Adipocyte (in vitro differentiated cells): ENCODE measurements around the gene SPIB.

Experiments used
- DNase-seq: peaks from one replicate; pipeline ENCODE4 v3.0.0-alpha.2; 2015; ENCODE audit warnings: low read depth
- H3K27me3 ChIP-seq: replicated peaks from 2 replicates; pipeline ENCODE4 v1.7.0; 2013; ENCODE audit warnings: mild to moderate bottlenecking, low read length, moderate library complexity; ENCODE audit not compliant: control insufficient read depth, insufficient read depth
- H3K36me3 ChIP-seq: 2 replicates; pipeline ENCODE4 v1.7.0; 2013; ENCODE audit warnings: low read length, mild to moderate bottlenecking, moderate library complexity; ENCODE audit not compliant: control insufficient read depth, insufficient read depth, severe bottlenecking
- H3K4me1 ChIP-seq: 2 replicates; pipeline ENCODE4 v1.7.0; 2013; ENCODE audit warnings: mild to moderate bottlenecking, low read length, moderate library complexity; ENCODE audit not compliant: control insufficient read depth, insufficient read depth
- H3K4me3 ChIP-seq: 2 replicates; pipeline ENCODE4 v1.7.0; 2013; ENCODE audit warnings: mild to moderate bottlenecking, low read length, moderate library complexity
- H3K9ac ChIP-seq: 2 replicates; pipeline ENCODE4 v1.7.0; 2013; ENCODE audit warnings: mild to moderate bottlenecking, low read length, moderate library complexity
- H3K9me3 ChIP-seq: 2 replicates; pipeline ENCODE4 v1.7.0; 2013; ENCODE audit warnings: mild to moderate bottlenecking, low read length, moderate library complexity; ENCODE audit not compliant: control insufficient read depth

SPIB gene

GRCh38 chr19:50394017-50394416 lies 24.7 kb upstream of the SPIB start:
- Histone ChIP-seq H3K27me3 (no peaks in the 10 kb centered on the region), H3K36me3 (no peaks in the 10 kb centered on the region), H3K4me1 (no peaks in the 10 kb centered on the region), H3K9ac (no peak overlapping the region), H3K9me3 (no peaks in the 10 kb centered on the region), H3K4me3 (no peak overlapping the region)
- DNase-seq: no peak

DNA sequence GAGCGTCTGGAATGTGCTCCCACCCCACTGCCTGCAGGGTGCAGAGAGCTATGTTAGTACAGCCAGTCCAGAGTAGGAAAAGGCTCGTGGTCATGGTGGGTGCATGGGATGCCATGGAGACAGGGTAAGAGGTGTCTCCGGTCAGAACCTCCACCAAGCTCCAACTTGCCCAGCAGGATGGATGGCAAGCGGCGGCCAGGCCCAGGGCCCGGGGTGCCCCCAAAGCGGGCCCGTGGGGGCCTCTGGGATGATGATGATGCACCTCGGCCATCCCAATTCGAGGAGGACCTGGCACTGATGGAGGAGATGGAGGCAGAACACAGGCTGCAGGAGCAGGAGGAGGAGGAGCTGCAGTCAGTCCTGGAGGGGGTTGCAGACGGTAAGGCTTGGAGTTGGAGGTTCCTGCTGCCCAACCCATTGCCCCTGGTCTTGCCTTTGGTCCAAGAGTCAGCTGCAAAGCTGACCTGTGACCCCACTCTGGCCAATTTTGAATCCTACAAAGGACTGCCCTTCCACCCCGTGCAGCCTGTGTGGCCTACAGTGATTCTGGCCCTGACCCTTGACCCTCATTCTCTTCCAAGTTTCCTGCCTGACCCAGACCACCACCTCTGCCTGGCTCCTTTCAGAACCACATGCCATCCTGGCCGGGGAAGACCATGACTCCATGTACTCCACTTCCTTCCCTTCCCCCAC lies 19.9 kb upstream of the SPIB start:
- Histone ChIP-seq H3K4me3 (no peak overlapping the region), H3K9ac (no peak overlapping the region), H3K36me3 (no peaks in the 10 kb centered on the region), H3K27me3 (no peaks in the 10 kb centered on the region), H3K9me3 (no peaks in the 10 kb centered on the region), H3K4me1 (no peaks in the 10 kb centered on the region)
- no peak for DNase-seq

DNA sequence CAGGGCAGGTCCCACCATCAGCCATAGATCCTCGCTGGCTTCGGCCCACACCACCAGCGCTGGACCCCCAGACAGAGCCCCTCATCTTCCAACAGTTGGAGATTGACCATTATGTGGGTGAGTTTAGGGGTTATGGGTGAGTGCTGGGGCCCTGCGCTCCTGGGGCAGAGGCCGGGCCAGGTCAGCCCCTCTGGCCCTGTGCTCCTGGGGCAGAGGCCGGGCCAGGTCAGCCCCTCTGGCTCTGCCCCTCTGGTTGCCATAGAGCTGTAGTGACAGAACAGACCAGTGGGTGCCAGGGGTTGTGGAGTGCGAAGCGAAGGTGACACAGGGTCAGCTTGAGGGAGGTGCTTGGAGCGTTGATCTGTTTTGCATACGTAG lies 19.4 kb upstream of the SPIB start:
- Histone ChIP-seq H3K9ac (no peak overlapping the region), H3K36me3 (no peaks in the 10 kb centered on the region), H3K9me3 (no peaks in the 10 kb centered on the region), H3K27me3 (no peaks in the 10 kb centered on the region), H3K4me1 (no peaks in the 10 kb centered on the region), H3K4me3 (no peak overlapping the region)
- DNase-seq: no peak

GRCh38 chr19:50401605-50402450 lies 16.9 kb upstream of the SPIB start:
- H3K9me3 ChIP-seq: no peaks in the 10 kb centered on the region
- H3K36me3 ChIP-seq: no peaks in the 10 kb centered on the region
- no peak for DNase-seq
- H3K27me3 ChIP-seq: no peaks in the 10 kb centered on the region
- H3K4me1 ChIP-seq: no peaks in the 10 kb centered on the region
- no peak overlapping the region for H3K9ac ChIP-seq
- H3K4me3 ChIP-seq: no peak overlapping the region

- no peaks in the 10 kb centered on the region for H3K9me3 ChIP-seq
- H3K4me1 ChIP-seq: no peaks in the 10 kb centered on the region
- H3K36me3 ChIP-seq: no peaks in the 10 kb centered on the region
- H3K4me3 ChIP-seq: no peak overlapping the region
- no peak overlapping the region for H3K9ac ChIP-seq
- DNase-seq: no peak
- no peaks in the 10 kb centered on the region for H3K27me3 ChIP-seq
Observed at GRCh38 chr19:50402544-50403301, 16.0 kb upstream of the SPIB start.

DNA sequence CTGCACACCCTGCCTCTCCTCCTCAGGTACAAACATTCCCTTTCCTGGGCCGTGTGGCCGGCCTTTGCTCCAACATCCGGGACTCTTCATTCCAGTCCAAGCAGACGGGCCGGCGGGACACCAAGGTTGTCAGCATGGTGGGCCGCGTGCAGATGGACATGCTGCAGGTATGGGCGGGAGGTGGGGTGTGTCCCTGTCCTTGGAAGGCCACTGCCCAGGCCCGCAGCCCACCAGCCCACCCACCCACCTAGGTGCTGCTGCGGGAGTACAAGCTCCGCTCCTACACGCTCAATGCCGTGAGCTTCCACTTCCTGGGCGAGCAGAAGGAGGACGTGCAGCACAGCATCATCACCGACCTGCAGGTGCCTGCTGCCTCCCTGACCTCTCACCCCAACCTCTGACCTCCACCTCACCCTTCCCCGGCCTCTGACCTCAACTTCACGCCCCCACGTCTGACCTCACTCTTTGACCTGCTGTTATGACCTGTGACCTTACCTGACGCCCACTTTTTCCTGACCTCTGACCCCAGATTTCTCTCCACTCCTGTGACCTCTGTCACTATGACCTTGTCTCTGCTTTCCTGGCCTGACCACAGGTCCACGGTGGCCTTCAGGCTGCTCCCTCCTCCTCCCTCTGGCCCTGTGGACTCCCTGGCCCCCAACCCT lies 12.4 kb upstream of the SPIB start:
- H3K4me1 ChIP-seq: no peaks in the 10 kb centered on the region
- H3K4me3 ChIP-seq: no peak overlapping the region
- no peak overlapping the region for H3K9ac ChIP-seq
- H3K36me3 ChIP-seq: peaks cover 4% of the 10 kb centered on the region
- no peak for DNase-seq
- H3K9me3 ChIP-seq: no peaks in the 10 kb centered on the region
- no peaks in the 10 kb centered on the region for H3K27me3 ChIP-seq

DNA sequence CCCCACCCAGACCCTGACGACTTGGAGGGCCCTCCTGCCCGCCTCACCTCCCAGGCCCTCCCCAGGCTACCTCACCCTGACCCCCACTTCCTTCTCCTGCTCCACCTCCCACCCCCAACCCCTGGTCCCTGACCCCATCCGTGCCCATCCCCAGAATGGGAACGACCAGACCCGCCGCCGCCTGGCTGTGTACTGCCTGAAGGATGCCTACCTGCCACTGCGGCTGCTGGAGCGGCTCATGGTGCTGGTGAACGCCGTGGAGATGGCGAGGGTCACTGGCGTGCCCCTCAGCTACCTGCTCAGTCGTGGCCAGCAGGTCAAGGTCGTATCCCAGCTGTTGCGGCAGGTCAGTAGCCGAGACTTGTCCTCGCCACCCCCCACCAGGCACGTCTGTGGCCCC lies 11.9 kb upstream of the SPIB start:
- Histone ChIP-seq H3K9ac (no peak overlapping the region), H3K27me3 (no peaks in the 10 kb centered on the region), H3K4me1 (no peaks in the 10 kb centered on the region), H3K36me3 (peaks cover 4% of the 10 kb centered on the region), H3K9me3 (no peaks in the 10 kb centered on the region), H3K4me3 (no peak overlapping the region)
- DNase-seq: no peak

GRCh38 chr19:50409347-50409746 lies 9.4 kb upstream of the SPIB start:
- Histone ChIP-seq H3K36me3 (peaks cover 4% of the 10 kb centered on the region), H3K9me3 (no peaks in the 10 kb centered on the region), H3K4me1 (no peaks in the 10 kb centered on the region), H3K4me3 (no peak overlapping the region), H3K27me3 (no peaks in the 10 kb centered on the region), H3K9ac (no peak overlapping the region)
- no peak for DNase-seq

GRCh38 chr19:50410109-50410508 lies 8.6 kb upstream of the SPIB start:
- H3K36me3 ChIP-seq: peaks cover 4% of the 10 kb centered on the region
- no peak overlapping the region for H3K4me3 ChIP-seq
- no peaks in the 10 kb centered on the region for H3K9me3 ChIP-seq
- no peaks in the 10 kb centered on the region for H3K4me1 ChIP-seq
- H3K27me3 ChIP-seq: no peaks in the 10 kb centered on the region
- no peak overlapping the region for H3K9ac ChIP-seq
- no peak for DNase-seq

DNA sequence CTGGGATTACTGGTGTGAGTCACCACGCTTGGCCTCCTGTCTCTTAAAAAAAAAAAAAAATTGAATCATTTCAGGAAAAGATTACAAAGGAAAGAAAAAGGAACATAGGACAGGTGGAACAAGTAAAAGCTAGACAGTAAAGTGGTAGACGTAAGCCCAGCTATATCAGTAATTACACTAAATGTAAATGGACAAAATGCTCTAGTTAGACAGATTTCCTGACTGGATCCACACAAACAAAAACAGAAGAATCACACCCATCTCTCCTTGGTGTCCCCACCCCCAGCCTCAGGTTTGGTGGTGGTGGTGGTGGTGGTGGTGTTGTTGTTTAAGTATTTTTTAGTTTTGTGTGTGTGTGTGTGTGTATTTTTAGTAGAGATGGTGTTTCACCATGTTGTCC lies 6.3 kb upstream of the SPIB start:
- Histone ChIP-seq H3K9me3 (no peaks in the 10 kb centered on the region), H3K36me3 (peaks cover 4% of the 10 kb centered on the region), H3K4me3 (no peak overlapping the region), H3K9ac (no peak overlapping the region), H3K27me3 (no peaks in the 10 kb centered on the region), H3K4me1 (no peaks in the 10 kb centered on the region)
- DNase-seq: no peak

DNA sequence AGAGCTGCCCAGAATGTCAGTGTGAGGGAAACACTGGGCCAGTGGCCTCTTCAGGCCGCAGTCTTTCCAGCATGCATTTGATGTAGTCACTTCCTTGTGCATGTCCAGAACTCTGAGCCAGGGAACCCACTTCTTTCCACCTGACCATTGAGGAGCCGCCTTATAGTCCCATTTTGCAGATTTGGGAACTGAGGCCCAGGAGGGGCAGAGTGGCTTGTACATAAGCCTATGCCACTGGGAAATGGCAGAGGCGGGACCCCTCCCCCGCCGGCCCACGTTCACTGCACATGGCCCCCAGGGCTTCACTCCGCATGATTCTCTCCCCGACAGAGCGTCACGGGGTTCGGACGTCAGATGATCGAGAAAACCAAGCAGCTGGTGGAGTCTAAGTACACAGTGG lies 5.6 kb upstream of the SPIB start:
- Histone ChIP-seq H3K9ac (no peak overlapping the region), H3K36me3 (peaks cover 4% of the 10 kb centered on the region), H3K4me1 (no peaks in the 10 kb centered on the region), H3K9me3 (no peaks in the 10 kb centered on the region), H3K27me3 (no peaks in the 10 kb centered on the region), H3K4me3 (no peak overlapping the region)
- no peak for DNase-seq
